Astrocyte (in vitro differentiated cells and primary cell): Measurements from ENCODE around the gene SNAI1. TPM values are rescaled to one million over a fixed set of nuclear protein-coding genes. Genes with fewer than 3 reads are reported as not detected.
"Not testable (repeated sequence)": the region's sequence is repeated elsewhere in the genome, so short reads cannot be mapped to it uniquely, and the experiment has no call there.

ENCODE experiments used
- DNase-seq: peaks from one replicate; pipeline ENCODE4 v3.0.0-alpha.2; 2010; ENCODE audit warnings: low read depth
- FAIRE-seq: peaks from 2 replicates; lab custom pipeline; 2011; peaks lifted over from hg19 to GRCh38; lab: Jason Lieb, UNC
- H2AFZ ChIP-seq: 2 replicates; pipeline ENCODE4 v1.6.0; 2012; ENCODE audit warnings: low read depth, low read length, inconsistent platforms
- H3K27ac ChIP-seq: 2 replicates; pipeline ENCODE4 v1.5.1; 2011; ENCODE audit warnings: low read depth, low read length, inconsistent platforms
- H3K27me3 ChIP-seq: 2 replicates; pipeline ENCODE4 v1.6.0; 2011; ENCODE audit warnings: low read length, inconsistent platforms; ENCODE audit not compliant: insufficient read depth
- H3K36me3 ChIP-seq: 2 replicates; pipeline ENCODE4 v1.5.1; 2011; ENCODE audit warnings: low read length, inconsistent platforms; ENCODE audit not compliant: insufficient read depth
- H3K4me1 ChIP-seq: 2 replicates; pipeline ENCODE4 v1.5.1; 2011; ENCODE audit warnings: low read length, inconsistent platforms; ENCODE audit not compliant: insufficient read depth
- H3K4me2 ChIP-seq: 2 replicates; pipeline ENCODE4 v1.6.0; 2012; ENCODE audit warnings: low read length, inconsistent platforms
- H3K4me3 ChIP-seq: 2 replicates; pipeline ENCODE4 v1.5.1; 2011; ENCODE audit warnings: low read depth, mild to moderate bottlenecking, low read length, inconsistent platforms; ENCODE audit not compliant: insufficient read depth
- H3K79me2 ChIP-seq: 2 replicates; pipeline ENCODE4 v1.6.0; 2012; ENCODE audit warnings: mild to moderate bottlenecking, low read length, inconsistent platforms; ENCODE audit not compliant: insufficient read depth
- H3K9ac ChIP-seq: 2 replicates; pipeline ENCODE4 v1.6.0; 2012; ENCODE audit warnings: mild to moderate bottlenecking, low read length, inconsistent platforms
- H3K9me3 ChIP-seq: 2 replicates; pipeline ENCODE4 v1.5.1; 2012; ENCODE audit warnings: low read depth, mild to moderate bottlenecking, low read length, inconsistent platforms; ENCODE audit not compliant: insufficient read depth
- H4K20me1 ChIP-seq: 2 replicates; pipeline ENCODE4 v1.6.0; 2012; ENCODE audit warnings: low read length, inconsistent platforms; ENCODE audit not compliant: insufficient read depth
- H3K27ac Mint-ChIP-seq: one replicate; pipeline ENCODE4 v1.8.0; 2021; ENCODE audit warnings: mild to moderate bottlenecking, mixed read lengths; ENCODE audit not compliant: unreplicated experiment
- H3K27me3 Mint-ChIP-seq: one replicate; pipeline ENCODE4 v1.8.0; 2021; ENCODE audit warnings: low read depth, mixed read lengths; ENCODE audit not compliant: unreplicated experiment
- H3K36me3 Mint-ChIP-seq: one replicate; pipeline ENCODE4 v1.8.0; 2021; ENCODE audit warnings: low read depth, mixed read lengths; ENCODE audit not compliant: unreplicated experiment
- H3K4me1 Mint-ChIP-seq: one replicate; pipeline ENCODE4 v1.8.0; 2021; ENCODE audit warnings: low read depth, mixed read lengths; ENCODE audit not compliant: unreplicated experiment
- H3K4me3 Mint-ChIP-seq: one replicate; pipeline ENCODE4 v1.8.0; 2021; ENCODE audit warnings: mild to moderate bottlenecking, moderate library complexity, mixed read lengths; ENCODE audit not compliant: unreplicated experiment
- H3K9me3 Mint-ChIP-seq: one replicate; pipeline ENCODE4 v1.8.0; 2021; ENCODE audit warnings: mild to moderate bottlenecking, mixed read lengths; ENCODE audit not compliant: unreplicated experiment
- EZH2 ChIP-seq: IDR thresholded peaks from 2 replicates; pipeline ENCODE4 v1.6.1; 2012; ENCODE audit warnings: mild to moderate bottlenecking, low read length, inconsistent platforms; ENCODE audit not compliant: insufficient read depth
- total RNA-seq: library from RNA; stranded (reverse); gene quantifications from 2 replicates; pipeline ENCODE4 v1.2.1, GENCODE V29; 2021
- TF ChIP-seq, protein P1 (sequence below): IDR thresholded peaks from 2 replicates; pipeline ENCODE4 v1.5.1; 2011; ENCODE audit warnings: low read depth, mild to moderate bottlenecking, inconsistent platforms, low read length, moderate library complexity; ENCODE audit not compliant: insufficient read depth

The SNAI1 gene
- total RNA-seq, 1 donor from 2014 or later, result 9.1 TPM

DNA sequence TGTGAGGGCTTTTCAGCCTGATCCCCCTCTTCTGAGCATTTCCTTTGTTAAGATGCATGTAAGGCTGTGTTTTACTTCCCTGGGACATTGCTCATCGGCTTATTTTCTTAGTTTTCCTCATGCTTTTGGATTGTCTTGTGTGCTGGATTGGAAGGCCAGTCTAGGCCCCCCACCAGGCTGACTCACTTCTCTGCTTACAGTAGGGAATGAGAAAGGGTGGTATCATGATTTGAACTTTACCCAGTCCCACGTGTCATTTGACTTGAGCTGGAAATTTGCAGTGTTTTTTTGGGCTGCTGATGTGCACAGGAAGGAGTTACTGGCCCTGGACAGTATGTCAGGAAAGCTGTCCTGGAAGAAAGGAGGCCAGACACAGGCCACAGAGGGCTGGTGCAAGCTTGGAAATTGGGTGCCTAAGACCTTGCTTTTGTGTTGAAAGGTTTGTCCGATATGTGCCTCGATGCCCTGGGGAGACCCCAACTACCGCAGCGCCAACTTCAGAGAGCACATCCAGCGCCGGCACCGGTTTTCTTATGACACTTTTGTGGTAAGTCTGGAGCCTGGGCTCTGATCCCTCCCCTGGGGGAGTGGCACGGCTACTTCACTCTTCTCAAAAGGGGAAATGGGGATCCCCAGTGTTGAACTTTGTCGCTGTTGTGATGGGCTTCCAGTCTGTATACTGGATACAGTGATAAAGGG, 33.8 kb upstream of the SNAI1 start:
- Histone ChIP-seq H3K9me3 (no peaks in the 10 kb centered on the region), H3K79me2 (peaks cover 41% of the 10 kb centered on the region), H3K36me3 (peaks cover 41% of the 10 kb centered on the region), H3K4me2 (peak overlapping the region; percentile 68), H3K27me3 (no peaks in the 10 kb centered on the region), H2AFZ (no peak overlapping the region), H4K20me1 (peaks cover 4% of the 10 kb centered on the region), H3K27ac (peak overlapping the region; percentile 99), H3K4me1 (peaks cover 41% of the 10 kb centered on the region), H3K4me3 (no peak overlapping the region), H3K9ac (peak overlapping the region; percentile 86)
- peak; percentile 97 for DNase-seq
- Mint-ChIP-seq H3K4me1 (peaks cover 14% of the 10 kb centered on the region), H3K27me3 (no peaks in the 10 kb centered on the region), H3K27ac (peak overlapping the region; percentile 92), H3K4me3 (peak overlapping the region; percentile 1), H3K36me3 (peaks cover 37% of the 10 kb centered on the region), H3K9me3 (no peaks in the 10 kb centered on the region)
- no peak for TF ChIP-seq EZH2
- TF ChIP-seq, protein P1, sequence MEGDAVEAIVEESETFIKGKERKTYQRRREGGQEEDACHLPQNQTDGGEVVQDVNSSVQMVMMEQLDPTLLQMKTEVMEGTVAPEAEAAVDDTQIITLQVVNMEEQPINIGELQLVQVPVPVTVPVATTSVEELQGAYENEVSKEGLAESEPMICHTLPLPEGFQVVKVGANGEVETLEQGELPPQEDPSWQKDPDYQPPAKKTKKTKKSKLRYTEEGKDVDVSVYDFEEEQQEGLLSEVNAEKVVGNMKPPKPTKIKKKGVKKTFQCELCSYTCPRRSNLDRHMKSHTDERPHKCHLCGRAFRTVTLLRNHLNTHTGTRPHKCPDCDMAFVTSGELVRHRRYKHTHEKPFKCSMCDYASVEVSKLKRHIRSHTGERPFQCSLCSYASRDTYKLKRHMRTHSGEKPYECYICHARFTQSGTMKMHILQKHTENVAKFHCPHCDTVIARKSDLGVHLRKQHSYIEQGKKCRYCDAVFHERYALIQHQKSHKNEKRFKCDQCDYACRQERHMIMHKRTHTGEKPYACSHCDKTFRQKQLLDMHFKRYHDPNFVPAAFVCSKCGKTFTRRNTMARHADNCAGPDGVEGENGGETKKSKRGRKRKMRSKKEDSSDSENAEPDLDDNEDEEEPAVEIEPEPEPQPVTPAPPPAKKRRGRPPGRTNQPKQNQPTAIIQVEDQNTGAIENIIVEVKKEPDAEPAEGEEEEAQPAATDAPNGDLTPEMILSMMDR, result no peak
- FAIRE-seq, result peak; percentile 5

DNA sequence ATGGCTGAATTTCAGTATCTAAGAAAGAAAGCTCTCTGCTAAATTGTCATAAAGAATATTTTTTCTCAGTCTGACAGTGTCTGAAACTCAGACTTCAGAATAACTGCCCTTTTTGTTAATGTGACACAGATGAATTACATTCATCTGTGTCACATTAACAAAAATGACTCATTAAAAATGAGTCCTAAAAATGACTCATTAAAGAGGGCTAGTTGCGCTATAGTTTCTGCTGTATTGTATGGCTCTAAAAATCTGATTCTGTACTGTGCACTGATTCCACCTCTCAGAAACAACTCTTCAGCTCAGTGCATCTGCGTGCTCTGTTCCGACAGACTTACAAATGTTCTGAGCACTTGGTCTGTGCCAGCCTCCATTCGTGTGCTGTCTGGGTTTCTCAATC, 31.6 kb upstream of the SNAI1 start:
- Histone ChIP-seq H3K9me3 (no peaks in the 10 kb centered on the region), H2AFZ (no peak overlapping the region), H3K27ac (peak overlapping the region; percentile 99), H4K20me1 (no peaks in the 10 kb centered on the region), H3K36me3 (peaks cover 32% of the 10 kb centered on the region), H3K4me1 (peaks cover 41% of the 10 kb centered on the region), H3K4me3 (peak overlapping the region; percentile 1), H3K9ac (peak overlapping the region; percentile 72), H3K4me2 (peak overlapping the region; percentile 65), H3K79me2 (peaks cover 29% of the 10 kb centered on the region), H3K27me3 (no peaks in the 10 kb centered on the region)
- FAIRE-seq (no peak), DNase-seq (peak; percentile 74)
- TF ChIP-seq, protein P1, result no peak
- no peak for TF ChIP-seq EZH2
- Mint-ChIP-seq H3K9me3 (no peaks in the 10 kb centered on the region), H3K27ac (peak overlapping the region; percentile 3), H3K4me1 (peaks cover 14% of the 10 kb centered on the region), H3K27me3 (no peaks in the 10 kb centered on the region), H3K4me3 (no peak overlapping the region), H3K36me3 (peaks cover 38% of the 10 kb centered on the region)

DNA sequence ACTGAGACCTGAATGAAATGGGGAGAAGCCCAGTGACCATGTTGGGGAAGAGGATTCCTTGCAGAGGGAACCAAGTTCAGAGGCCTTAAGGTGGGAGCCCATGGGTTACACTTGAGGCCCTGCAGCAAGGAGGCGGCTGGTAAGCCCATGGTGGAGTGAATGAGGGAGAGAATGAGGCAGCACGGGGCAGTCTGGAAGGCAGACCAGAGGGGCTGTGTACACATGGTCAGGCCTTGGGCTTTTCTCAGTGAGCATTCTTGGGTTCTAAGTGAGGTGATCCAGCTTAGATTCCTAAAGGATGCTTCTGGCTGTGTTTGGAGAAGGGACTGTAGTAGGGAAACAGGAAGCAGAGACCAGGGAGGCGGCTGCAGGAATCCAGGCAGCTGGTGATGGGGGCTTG, 27.6 kb upstream of the SNAI1 start:
- no peaks in the 10 kb centered on the region for H3K27me3 Mint-ChIP-seq
- peaks cover 34% of the 10 kb centered on the region for H3K36me3 ChIP-seq
- no peak overlapping the region for H3K4me2 ChIP-seq
- H3K9me3 Mint-ChIP-seq, result no peaks in the 10 kb centered on the region
- H3K9ac ChIP-seq, result no peak overlapping the region
- H3K4me1 ChIP-seq, result peaks cover 21% of the 10 kb centered on the region
- H3K27ac Mint-ChIP-seq, result peak overlapping the region; percentile 66
- H2AFZ ChIP-seq, result no peak overlapping the region
- no peaks in the 10 kb centered on the region for H3K27me3 ChIP-seq
- no peak for DNase-seq
- peaks cover 4% of the 10 kb centered on the region for H3K4me1 Mint-ChIP-seq
- no peaks in the 10 kb centered on the region for H4K20me1 ChIP-seq
- TF ChIP-seq, protein P1, result no peak
- no peak for TF ChIP-seq EZH2
- H3K9me3 ChIP-seq, result no peaks in the 10 kb centered on the region
- no peak overlapping the region for H3K27ac ChIP-seq
- H3K36me3 Mint-ChIP-seq, result peaks cover 40% of the 10 kb centered on the region
- peaks cover 24% of the 10 kb centered on the region for H3K79me2 ChIP-seq
- no peak overlapping the region for H3K4me3 Mint-ChIP-seq
- FAIRE-seq, result no peak
- no peak overlapping the region for H3K4me3 ChIP-seq

DNA sequence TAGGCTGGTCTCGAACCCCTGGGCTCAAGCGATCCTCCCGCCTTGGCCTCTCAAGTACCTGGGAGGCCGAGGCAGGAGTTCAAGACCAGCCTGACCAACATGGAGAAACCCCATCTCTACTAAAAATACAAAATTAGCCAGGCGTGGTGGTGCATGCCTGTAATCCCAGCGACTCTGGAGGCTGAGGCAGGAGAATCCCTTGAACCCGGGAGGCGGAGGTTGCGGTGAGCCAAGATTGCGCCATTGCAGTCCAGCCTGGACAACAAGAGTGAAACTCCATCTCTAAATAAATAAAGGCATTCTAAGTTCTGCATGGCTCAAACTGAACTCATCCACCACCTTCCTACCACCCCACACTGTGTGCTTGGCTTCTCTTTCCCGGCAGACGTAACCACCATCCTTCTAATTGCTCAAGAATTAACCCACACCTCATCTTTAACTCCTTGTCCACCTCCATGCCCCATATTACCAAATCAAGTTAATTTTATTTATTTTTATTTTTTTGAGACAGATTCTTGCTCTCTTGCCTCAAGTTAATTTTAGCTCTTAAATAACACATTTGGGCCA, 26.9 kb upstream of the SNAI1 start:
- H3K4me3 ChIP-seq, H2AFZ ChIP-seq, H3K27ac ChIP-seq, H3K4me2 ChIP-seq, H3K9ac ChIP-seq, DNase-seq, H3K9me3 ChIP-seq, H3K27me3 Mint-ChIP-seq, FAIRE-seq, H3K9me3 Mint-ChIP-seq, H3K27me3 ChIP-seq, H3K4me3 Mint-ChIP-seq, H3K27ac Mint-ChIP-seq, H3K4me1 Mint-ChIP-seq, H4K20me1 ChIP-seq: not testable (repeated sequence)
- Histone ChIP-seq H3K79me2 (peaks cover 24% of the 10 kb centered on the region), H3K36me3 (peaks cover 34% of the 10 kb centered on the region), H3K4me1 (peaks cover 14% of the 10 kb centered on the region)
- H3K36me3 Mint-ChIP-seq, result peaks cover 38% of the 10 kb centered on the region
